BJ (cell line): ENCODE measurements around the gene TMEM178B. TPM values are rescaled to one million over a fixed set of nuclear protein-coding genes. Genes with fewer than 3 reads are reported as not detected.

Source experiments
- CTCF ChIA-PET: fragments of 350-600 bp; formaldehyde crosslinking; extraction: SDS; loops from one replicate; lab custom pipeline; 2021; ENCODE audit warnings: antibody characterized with exemption, inconsistent platforms; lab: Yijun Ruan, JAX
- POLR2A ChIA-PET: fragments of 300-600 bp; sonication (Branson Sonifier 250); formaldehyde crosslinking; extraction: SDS; loops from one replicate; lab custom pipeline; 2021; ENCODE audit warnings: antibody characterized with exemption; lab: Charles Lee
- DNase-seq: peaks from one replicate; pipeline ENCODE4 v3.0.0-alpha.2; 2011; ENCODE audit warnings: low read depth
- H3K27me3 ChIP-seq: 2 replicates; pipeline ENCODE4 v1.6.0; 2011; ENCODE audit warnings: low read length; ENCODE audit not compliant: control insufficient read depth, insufficient read depth
- H3K36me3 ChIP-seq: 2 replicates; pipeline ENCODE4 v1.5.1; 2011; ENCODE audit warnings: low read length; ENCODE audit not compliant: control insufficient read depth, insufficient read depth
- H3K4me3 ChIP-seq: 2 replicates; pipeline ENCODE4 v1.5.1; 2011; ENCODE audit warnings: low read depth, mild to moderate bottlenecking, control low read depth, low read length
- CTCF ChIP-seq: IDR thresholded peaks from 2 replicates; pipeline ENCODE4 v1.5.1; 2011; ENCODE audit warnings: low read depth, mild to moderate bottlenecking, control low read depth, inconsistent platforms, low read length, moderate library complexity; ENCODE audit not compliant: insufficient read depth
- polyA plus RNA-seq: library from polyadenylated mRNA; depleted of rRNA; stranded (reverse); fragments of >200 nt; gene quantifications from 2 replicates; pipeline ENCODE4 v1.2.3, GENCODE V29; 2011

TMEM178B gene
- polyA plus RNA-seq, 1 experiment, result 0.43 TPM

- CTCF ChIA-PET, result no interaction called here
- no peak for DNase-seq
Observed at GRCh38 chr7:141369422-141369821, 295.6 kb downstream of the TMEM178B start.

GRCh38 chr7:141370178-141370577, 296.3 kb downstream of the TMEM178B start:
- Histone ChIP-seq H3K4me3 (no peak overlapping the region), H3K27me3 (no peaks in the 10 kb centered on the region), H3K36me3 (no peaks in the 10 kb centered on the region)
- no peak for DNase-seq
- ChIA-PET POLR2A (no interaction called here), CTCF (no interaction called here)
- TF ChIP-seq CTCF, result no peak

More at GRCh38 chr7:141369422-141369821, 295.6 kb downstream of the TMEM178B start:
- POLR2A ChIA-PET, result no interaction called here
- Histone ChIP-seq H3K27me3 (no peaks in the 10 kb centered on the region), H3K4me3 (no peak overlapping the region), H3K36me3 (no peaks in the 10 kb centered on the region)
- no peak for TF ChIP-seq CTCF

GRCh38 chr7:141370650-141371049, 296.8 kb downstream of the TMEM178B start:
- CTCF ChIA-PET, result no interaction called here
- no peaks in the 10 kb centered on the region for H3K36me3 ChIP-seq
- no peak for TF ChIP-seq CTCF
- no peak overlapping the region for H3K4me3 ChIP-seq
- POLR2A ChIA-PET, result no interaction called here
- no peak for DNase-seq
- H3K27me3 ChIP-seq, result no peaks in the 10 kb centered on the region

- H3K27me3 ChIP-seq, result no peaks in the 10 kb centered on the region
- ChIA-PET POLR2A (no interaction called here), CTCF (no interaction called here)
- no peak for DNase-seq
- no peak overlapping the region for H3K4me3 ChIP-seq
- TF ChIP-seq CTCF, result no peak
- H3K36me3 ChIP-seq, result no peaks in the 10 kb centered on the region
Observed at GRCh38 chr7:141374425-141374824, 300.6 kb downstream of the TMEM178B start.

GRCh38 chr7:141375442-141375841, 301.6 kb downstream of the TMEM178B start:
- DNase-seq, result no peak
- H3K4me3 ChIP-seq, result no peak overlapping the region
- H3K27me3 ChIP-seq, result no peaks in the 10 kb centered on the region
- ChIA-PET POLR2A (no interaction called here), CTCF (no interaction called here)
- H3K36me3 ChIP-seq, result no peaks in the 10 kb centered on the region
- TF ChIP-seq CTCF, result no peak
